ENCODE results near the gene TMEM175.
"Not testable (repeated sequence)": the region's sequence is repeated elsewhere in the genome, so short reads cannot be mapped to it uniquely, and the experiment has no call there.

TMEM175 gene

GRCh38 chr4:915041-915474 is 17.2 kb upstream of the TMEM175 start:
- in situ Hi-C loops (cut with HindIII; ENCODE audit: low sequenced_read_pairs): no loop called here

DNA sequence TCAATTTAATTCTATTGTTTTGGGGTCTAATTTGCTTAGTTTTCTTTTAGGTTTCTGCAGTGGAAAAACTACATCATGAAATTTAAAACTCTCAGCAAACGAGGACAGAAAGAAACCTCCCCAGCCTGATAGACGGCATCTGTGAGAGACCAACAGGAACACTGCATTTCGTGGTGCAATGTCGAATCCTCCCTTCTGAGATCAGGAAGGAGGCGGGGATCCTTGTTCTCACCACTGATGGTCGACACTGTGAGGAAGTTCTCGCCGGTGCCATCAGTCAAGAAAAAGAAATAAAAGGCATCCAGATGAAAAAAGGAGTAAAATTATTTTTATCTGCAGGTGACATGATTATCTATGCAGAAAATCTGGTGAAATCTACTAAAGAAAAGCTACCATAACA is 16.7 kb upstream of the TMEM175 start:
- in situ Hi-C loops (cut with HindIII; ENCODE audit: low sequenced_read_pairs): no loop called here

- in situ Hi-C loops (cut with HindIII; ENCODE audit: low sequenced_read_pairs): no loop called here
Measured at GRCh38 chr4:917466-917865, 14.8 kb upstream of the TMEM175 start.

DNA sequence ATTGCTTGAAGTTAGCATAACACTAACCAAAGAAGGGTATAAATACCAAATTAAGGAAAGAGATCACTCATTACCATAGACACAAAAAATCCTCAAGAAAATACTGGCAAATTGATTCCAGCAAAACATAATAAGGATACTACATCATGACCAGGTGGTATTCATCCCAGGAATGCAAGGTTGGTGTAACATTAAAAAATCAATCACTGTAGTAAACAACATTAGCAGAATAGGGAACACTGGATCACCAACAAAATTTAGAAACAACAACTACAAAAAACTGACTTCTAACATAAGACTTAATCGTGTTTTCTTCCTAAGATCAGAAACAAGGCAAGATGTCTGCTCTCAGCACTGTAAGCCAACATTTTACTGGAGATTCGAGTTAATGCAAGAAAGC is 14.3 kb upstream of the TMEM175 start:
- in situ Hi-C loops (cut with HindIII; ENCODE audit: low sequenced_read_pairs): no loop called here

DNA sequence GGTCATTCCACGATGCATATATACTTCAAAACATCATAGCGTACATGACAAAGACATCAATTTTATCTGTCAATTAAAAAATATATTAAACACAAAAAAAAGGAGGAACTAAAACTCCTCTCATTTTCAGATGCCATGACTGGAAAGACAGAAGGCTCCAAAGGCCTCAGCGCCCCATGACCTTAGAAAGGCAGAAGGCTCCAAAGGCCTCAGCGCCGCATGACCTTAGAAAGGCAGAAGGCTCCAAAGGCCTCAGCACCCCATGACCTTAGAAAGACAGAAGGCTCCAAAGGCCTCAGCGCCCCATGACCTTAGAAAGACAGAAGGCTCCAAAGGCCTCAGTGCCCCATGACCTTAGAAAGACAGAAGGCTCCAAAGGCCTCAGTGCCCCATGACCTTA is 13.7 kb upstream of the TMEM175 start:
- in situ Hi-C loops (cut with HindIII; ENCODE audit: low sequenced_read_pairs): not testable (repeated sequence)

- in situ Hi-C loops (cut with HindIII; ENCODE audit: low sequenced_read_pairs): not testable (repeated sequence)
Measured at GRCh38 chr4:919004-919680, 13.1 kb upstream of the TMEM175 start.

DNA sequence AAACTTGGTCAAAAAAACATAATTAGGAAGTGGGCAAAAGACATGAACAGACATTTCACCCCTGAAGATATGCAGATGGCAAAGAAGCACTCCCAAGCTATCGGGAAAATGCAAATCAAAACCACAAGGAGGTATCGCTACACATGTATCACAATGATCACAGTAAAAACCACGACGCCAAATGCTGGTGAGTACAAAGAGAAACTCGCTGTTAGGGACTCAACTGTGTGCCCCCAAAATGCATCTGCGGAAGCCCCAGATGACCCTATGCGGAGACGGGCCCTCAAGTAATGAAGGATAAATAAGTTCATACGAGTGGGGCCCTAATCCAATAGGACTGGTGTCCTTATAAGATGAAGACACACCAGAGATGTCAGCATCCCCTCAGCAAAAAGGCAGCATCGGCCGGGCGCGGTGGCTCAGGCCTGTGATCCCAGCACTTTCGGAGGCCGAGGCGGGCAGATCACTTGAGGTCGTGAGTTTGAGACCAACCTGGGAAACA is 10.4 kb upstream of the TMEM175 start:
- in situ Hi-C loops (cut with HindIII; ENCODE audit: low sequenced_read_pairs): no loop called here

- in situ Hi-C loops (cut with HindIII; ENCODE audit: low sequenced_read_pairs): no loop called here
Measured at GRCh38 chr4:924107-925096, 7.9 kb upstream of the TMEM175 start.

- in situ Hi-C loops (cut with HindIII; ENCODE audit: low sequenced_read_pairs): no loop called here
Measured at GRCh38 chr4:925171-925570, 7.1 kb upstream of the TMEM175 start.

GRCh38 chr4:925771-926500 is 6.3 kb upstream of the TMEM175 start:
- in situ Hi-C loops (cut with HindIII; ENCODE audit: low sequenced_read_pairs): no loop called here

DNA sequence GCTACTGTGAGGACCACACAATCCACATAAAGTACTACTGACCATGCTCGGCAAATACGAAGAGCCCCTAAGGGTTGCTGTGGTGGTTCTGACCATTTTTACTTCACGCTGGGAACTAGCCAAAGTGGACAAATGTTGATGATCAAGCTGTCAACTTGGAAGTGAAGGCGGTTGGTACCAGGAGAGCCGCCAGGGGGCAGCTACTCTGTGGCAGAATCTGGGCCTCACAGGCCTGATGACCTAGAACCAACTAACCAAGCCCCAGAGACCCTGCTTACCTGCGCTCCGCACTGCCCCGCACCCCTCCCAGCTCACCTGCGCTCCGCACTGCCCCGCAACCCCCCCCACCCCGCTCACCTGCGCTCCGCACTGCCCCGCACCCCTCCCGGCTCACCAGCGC is 5.7 kb upstream of the TMEM175 start:
- in situ Hi-C loops (cut with HindIII; ENCODE audit: low sequenced_read_pairs): no loop called here

DNA sequence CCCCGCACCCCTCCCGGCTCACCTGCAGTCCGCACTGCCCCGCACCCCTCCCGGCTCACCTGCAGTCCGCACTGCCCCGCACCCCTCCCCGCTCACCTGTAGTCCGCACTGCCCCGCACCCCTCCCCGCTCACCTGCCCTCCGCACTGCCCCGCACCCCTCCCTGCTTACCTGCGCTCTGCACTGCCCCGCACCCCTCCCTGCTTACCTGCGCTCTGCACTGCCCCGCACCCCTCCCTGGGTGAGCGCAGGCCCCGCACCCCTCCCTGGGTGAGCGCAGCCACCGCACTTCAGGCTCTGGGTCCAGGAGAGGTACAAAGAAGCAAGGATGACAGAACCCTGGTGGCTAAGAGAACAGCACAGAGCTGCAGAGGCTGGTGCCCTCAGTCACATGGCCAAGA is 4.7 kb upstream of the TMEM175 start:
- in situ Hi-C loops (cut with HindIII; ENCODE audit: low sequenced_read_pairs): not testable (repeated sequence)

- in situ Hi-C loops (cut with HindIII; ENCODE audit: low sequenced_read_pairs): no loop called here
Measured at GRCh38 chr4:929096-929765, 3.0 kb upstream of the TMEM175 start.

- in situ Hi-C loops (cut with HindIII; ENCODE audit: low sequenced_read_pairs): no loop called here
Measured at GRCh38 chr4:930028-930551, 2.2 kb upstream of the TMEM175 start.

DNA sequence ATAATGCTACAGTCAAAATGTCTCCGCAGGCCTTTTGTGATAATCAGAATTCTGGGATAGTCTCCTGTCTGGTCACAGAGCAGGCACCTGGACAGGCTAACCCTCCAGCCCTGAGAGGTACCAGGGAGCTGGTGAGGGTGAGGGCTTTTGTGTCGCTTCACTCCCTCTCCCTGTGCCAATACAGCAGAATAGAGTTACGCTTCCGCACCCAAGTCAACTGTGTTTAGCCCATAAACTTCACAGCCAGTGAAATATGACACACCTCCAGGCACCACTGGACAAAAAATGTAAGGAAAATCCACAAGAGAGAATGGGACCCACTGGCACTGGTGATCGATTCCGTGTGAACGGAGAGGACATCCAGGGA is 1.4 kb upstream of the TMEM175 start:
- in situ Hi-C loops (cut with HindIII; ENCODE audit: low sequenced_read_pairs): no loop called here

DNA sequence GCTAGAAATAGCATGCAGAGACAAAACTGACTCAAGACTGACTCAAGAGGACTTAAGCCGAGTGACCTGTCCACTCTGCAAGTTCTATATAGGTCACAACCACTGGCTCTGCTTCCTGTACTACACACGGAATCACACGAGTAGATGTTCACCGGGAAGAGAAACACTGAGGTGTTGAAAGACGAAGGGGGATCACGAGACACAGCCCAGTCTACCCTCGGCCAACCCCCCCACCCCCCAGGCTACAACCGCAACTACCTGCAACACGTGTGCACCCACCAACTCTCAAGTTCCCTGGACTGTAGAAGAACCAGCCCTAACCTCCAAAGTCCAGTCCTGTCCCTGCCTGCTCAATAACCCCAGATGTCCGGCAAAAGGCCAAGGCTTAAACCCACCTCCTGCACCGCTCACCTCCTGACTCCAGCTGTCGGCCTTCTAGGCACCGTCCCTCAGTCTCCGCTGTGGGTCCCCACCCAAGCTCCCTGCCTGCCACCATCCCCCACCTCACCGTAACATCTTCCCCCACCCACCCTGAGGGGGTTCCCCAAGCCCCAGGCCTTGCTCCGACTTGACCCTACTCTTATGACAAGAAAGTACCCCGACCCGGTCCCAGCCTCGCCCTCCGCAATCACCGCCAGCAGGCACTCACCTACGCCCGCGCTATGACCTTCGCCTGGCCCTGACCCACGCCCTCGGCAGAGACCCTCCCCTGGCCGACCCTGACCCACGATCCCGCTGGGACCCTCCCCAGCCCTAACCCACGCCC is 883 bp upstream of the TMEM175 start:
- in situ Hi-C loops (cut with HindIII; ENCODE audit: low sequenced_read_pairs): no loop called here

GRCh38 chr4:932713-933070 is 432 bp downstream of the TMEM175 start:
- in situ Hi-C loops (cut with HindIII; ENCODE audit: low sequenced_read_pairs): no loop called here

GRCh38 chr4:939508-939907 is 7.2 kb downstream of the TMEM175 start:
- in situ Hi-C loops (cut with HindIII; ENCODE audit: low sequenced_read_pairs): not testable (repeated sequence)

GRCh38 chr4:945274-946102 is 13.2 kb downstream of the TMEM175 start:
- in situ Hi-C loops (cut with HindIII; ENCODE audit: low sequenced_read_pairs): no loop called here

All from DLD1 (cell line).